ENCODE data around the gene TRMT2A.

Gene TRMT2A

DNA sequence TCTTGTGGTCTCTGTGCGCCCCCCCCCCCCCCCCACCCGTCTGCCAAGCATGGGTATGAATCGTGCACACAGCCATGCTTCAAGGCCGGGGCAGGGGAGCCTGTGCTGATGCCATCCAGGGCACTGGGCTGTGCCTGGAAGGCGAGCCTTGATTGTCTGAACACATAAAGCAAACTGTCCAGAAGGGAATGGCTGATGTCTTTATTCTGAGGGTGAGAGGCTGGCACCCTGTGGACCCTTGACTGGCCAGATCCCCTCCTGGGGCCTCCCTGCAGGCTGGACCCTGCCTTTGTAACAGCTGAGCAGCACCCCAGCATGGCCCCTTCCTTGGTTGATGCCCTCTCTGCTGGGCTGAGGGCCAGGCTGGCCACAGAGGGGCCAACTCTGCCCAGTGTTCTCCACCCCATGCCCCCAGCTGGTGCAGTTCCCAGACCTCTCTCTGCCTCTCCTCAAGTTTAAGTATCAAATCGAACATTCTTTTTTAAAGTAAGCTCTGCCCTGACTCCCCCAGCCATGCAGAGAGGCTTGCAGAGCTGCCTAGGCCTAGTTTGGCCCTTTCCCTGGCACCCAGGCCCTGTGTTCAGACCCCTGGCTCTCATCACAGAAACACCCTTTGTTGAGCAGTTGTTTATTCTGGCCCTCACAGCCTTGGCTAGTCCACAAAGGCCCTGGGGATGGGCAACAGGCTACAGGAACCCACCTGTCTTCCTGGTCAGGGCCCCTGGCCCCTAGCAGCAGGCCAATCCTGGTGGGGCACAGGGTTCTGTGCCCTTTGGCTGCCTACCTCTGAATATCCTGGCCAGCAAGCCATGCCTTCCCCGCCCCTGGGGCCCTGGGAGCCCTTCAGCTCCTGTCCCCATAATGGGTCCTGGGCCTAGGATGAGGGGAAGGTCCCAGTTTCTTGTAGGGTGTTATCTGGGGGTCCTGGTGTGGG lies 5.1 kb downstream of the TRMT2A start:
- Histone ChIP-seq H3K27me3 (ENCODE audit: insufficient read depth, low read length) (no peaks in the 10 kb centered on the region), H3K4me1 (ENCODE audit: insufficient read depth, low read length) (no peaks in the 10 kb centered on the region), H3K4me3 (ENCODE audit: low read length) (no peak overlapping the region), H3K27ac (ENCODE audit: low read length) (no peak overlapping the region), H3K36me3 (ENCODE audit: insufficient read depth, low read depth, low read length) (peaks cover 84% of the 10 kb centered on the region), H3K9me3 (ENCODE audit: insufficient read depth, low read depth, low read length) (no peaks in the 10 kb centered on the region), H3K9ac (ENCODE audit: low read depth, low read length) (no peak overlapping the region)

DNA sequence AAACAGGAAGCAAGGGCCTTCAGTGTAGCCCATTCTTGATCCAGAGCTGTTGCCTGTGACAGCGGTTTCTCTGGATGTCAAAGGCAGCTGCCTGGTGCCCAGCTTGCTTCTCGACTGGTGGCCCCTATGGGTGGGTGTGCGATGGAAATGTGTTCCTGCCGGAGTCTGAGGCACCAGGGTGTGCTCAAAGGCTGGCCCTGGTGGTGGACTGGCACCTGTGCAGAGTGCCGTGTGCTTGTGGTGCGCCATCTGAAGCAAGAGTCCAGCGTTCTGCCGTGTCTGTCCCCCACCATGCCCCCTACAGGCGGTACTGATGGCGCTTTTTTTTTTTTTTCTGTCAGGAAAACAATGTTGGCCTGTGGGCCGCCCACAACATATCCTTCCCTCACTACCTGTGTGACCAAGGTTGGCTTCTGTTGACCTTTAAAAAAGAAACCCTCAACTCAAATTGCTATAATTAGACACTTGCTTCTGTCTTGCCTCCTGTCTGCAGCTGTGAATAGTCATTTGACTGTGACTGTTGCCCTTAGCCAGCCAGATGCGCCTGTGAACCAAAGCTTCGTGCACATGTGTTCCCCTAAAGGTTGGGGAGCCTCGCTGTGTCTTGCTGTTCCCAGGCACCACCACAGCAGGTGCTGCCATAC lies 5.9 kb downstream of the TRMT2A start:
- H3K36me3 ChIP-seq (ENCODE audit: insufficient read depth, low read depth, low read length), result peaks cover 92% of the 10 kb centered on the region
- H3K27ac ChIP-seq (ENCODE audit: low read length), result no peak overlapping the region
- H3K4me3 ChIP-seq (ENCODE audit: low read length), result no peak overlapping the region
- no peaks in the 10 kb centered on the region for H3K4me1 ChIP-seq (ENCODE audit: insufficient read depth, low read length)
- H3K9me3 ChIP-seq (ENCODE audit: insufficient read depth, low read depth, low read length), result no peaks in the 10 kb centered on the region
- H3K27me3 ChIP-seq (ENCODE audit: insufficient read depth, low read length), result no peaks in the 10 kb centered on the region
- no peak overlapping the region for H3K9ac ChIP-seq (ENCODE audit: low read depth, low read length)

DNA sequence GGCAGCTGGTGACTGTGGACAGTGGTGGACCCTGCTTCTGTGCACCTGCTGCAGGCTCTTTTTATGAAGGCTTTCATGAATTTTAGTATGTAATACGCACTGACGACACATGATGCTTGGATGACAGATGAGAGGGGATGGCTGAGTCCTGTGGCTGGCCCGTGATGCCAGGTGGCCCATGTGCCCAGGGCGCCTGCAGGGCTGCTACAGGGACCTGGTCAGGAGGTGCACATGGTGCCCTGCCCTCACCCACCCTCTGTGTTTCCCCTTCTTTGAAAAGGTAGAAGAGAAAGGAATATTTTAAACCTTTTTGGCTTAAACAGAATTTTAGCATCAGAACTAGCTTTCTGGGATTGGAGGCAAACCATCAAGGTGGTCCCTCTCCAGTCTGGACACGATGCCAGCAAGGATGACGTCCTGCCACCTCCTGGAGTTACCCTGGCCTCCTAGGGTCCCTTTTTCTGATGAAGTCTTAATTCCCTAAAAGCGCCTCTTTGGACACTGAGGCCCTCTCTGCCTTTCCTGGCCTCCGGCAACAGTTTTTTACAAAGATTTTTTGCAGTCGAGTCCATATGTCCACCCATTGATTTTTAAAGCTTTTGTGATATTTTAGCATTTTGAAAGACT lies 6.6 kb downstream of the TRMT2A start:
- Histone ChIP-seq H3K27ac (ENCODE audit: low read length) (no peak overlapping the region), H3K27me3 (ENCODE audit: insufficient read depth, low read length) (no peaks in the 10 kb centered on the region), H3K4me1 (ENCODE audit: insufficient read depth, low read length) (no peaks in the 10 kb centered on the region), H3K9ac (ENCODE audit: low read depth, low read length) (no peak overlapping the region), H3K4me3 (ENCODE audit: low read length) (no peak overlapping the region), H3K36me3 (ENCODE audit: insufficient read depth, low read depth, low read length) (peaks cover 92% of the 10 kb centered on the region), H3K9me3 (ENCODE audit: insufficient read depth, low read depth, low read length) (no peaks in the 10 kb centered on the region)

DNA sequence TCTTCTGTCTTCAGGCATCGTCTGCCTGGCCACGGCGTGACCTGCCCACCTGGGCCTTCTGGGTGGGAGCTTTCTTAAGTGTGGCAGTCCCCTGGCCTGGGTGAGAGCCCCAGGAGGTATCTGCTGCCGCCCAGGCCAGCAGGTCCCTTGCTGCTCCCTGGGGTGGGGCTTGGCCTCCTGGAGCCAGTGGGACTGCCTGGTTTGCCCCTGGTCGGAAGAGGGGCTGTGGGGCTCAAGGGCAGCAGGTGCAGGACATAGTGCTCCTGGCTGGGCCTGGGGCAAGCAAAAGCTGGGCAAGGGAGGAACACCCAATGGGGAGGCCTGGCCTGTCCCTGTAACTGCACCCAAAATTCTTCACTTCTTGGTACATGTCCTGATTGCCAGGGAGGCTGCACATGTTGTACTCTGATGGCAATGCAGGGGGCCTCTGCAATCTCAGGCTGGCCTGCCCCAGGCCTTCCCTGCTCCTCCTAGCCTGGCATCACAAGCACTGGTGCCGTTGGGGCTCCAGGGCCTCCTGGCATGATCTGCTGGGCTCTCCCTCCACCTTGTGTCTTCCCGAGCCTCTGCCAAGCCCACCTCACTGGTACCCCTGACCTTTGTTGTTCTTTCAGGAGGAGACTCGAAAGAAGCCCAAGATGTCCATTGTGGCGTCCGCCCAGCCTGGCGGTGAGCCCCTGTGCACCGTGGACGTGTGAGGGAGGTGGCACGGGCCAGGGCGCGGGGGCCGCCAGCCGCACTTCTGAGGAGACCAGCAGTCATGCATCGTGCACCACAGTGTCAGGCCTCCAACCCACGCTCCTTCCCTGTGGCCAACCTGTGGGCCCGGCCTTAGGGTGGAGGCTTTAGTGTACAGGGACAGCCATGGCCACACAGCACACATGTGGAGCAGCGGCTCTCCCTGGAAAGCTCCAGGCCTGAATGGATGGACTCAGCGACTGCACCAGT lies 7.3 kb downstream of the TRMT2A start:
- H3K27me3 ChIP-seq (ENCODE audit: insufficient read depth, low read length), result no peaks in the 10 kb centered on the region
- H3K4me3 ChIP-seq (ENCODE audit: low read length), result no peak overlapping the region
- H3K9ac ChIP-seq (ENCODE audit: low read depth, low read length), result no peak overlapping the region
- no peaks in the 10 kb centered on the region for H3K9me3 ChIP-seq (ENCODE audit: insufficient read depth, low read depth, low read length)
- H3K36me3 ChIP-seq (ENCODE audit: insufficient read depth, low read depth, low read length), result peaks cover 94% of the 10 kb centered on the region
- no peak overlapping the region for H3K27ac ChIP-seq (ENCODE audit: low read length)
- no peaks in the 10 kb centered on the region for H3K4me1 ChIP-seq (ENCODE audit: insufficient read depth, low read length)

DNA sequence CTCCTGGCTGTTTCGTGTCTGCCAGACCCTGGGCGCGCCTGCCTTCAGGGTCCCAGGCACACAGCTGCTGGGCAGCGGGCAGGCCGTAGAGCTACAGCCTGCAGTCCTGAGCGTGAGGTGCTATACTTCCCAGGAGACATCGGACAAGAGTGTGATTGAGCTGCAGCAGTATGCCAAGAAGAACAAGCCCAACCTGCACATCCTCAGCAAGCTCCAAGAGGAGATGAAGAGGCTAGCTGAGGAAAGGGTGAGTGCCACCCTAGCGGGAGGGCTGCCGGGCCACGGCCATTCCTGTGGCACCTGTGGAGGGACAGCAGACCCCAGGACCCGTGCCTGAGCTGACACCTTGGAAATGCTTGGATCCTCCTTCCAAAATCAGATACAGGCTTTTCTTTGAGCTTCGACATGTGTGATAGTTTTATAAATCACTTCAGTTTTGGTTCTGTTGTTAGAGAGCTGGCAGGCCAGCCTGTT lies 8.2 kb downstream of the TRMT2A start:
- no peaks in the 10 kb centered on the region for H3K9me3 ChIP-seq (ENCODE audit: insufficient read depth, low read depth, low read length)
- no peak overlapping the region for H3K4me3 ChIP-seq (ENCODE audit: low read length)
- no peak overlapping the region for H3K27ac ChIP-seq (ENCODE audit: low read length)
- H3K36me3 ChIP-seq (ENCODE audit: insufficient read depth, low read depth, low read length), result peaks cover 91% of the 10 kb centered on the region
- no peaks in the 10 kb centered on the region for H3K27me3 ChIP-seq (ENCODE audit: insufficient read depth, low read length)
- no peaks in the 10 kb centered on the region for H3K4me1 ChIP-seq (ENCODE audit: insufficient read depth, low read length)
- no peak overlapping the region for H3K9ac ChIP-seq (ENCODE audit: low read depth, low read length)

DNA sequence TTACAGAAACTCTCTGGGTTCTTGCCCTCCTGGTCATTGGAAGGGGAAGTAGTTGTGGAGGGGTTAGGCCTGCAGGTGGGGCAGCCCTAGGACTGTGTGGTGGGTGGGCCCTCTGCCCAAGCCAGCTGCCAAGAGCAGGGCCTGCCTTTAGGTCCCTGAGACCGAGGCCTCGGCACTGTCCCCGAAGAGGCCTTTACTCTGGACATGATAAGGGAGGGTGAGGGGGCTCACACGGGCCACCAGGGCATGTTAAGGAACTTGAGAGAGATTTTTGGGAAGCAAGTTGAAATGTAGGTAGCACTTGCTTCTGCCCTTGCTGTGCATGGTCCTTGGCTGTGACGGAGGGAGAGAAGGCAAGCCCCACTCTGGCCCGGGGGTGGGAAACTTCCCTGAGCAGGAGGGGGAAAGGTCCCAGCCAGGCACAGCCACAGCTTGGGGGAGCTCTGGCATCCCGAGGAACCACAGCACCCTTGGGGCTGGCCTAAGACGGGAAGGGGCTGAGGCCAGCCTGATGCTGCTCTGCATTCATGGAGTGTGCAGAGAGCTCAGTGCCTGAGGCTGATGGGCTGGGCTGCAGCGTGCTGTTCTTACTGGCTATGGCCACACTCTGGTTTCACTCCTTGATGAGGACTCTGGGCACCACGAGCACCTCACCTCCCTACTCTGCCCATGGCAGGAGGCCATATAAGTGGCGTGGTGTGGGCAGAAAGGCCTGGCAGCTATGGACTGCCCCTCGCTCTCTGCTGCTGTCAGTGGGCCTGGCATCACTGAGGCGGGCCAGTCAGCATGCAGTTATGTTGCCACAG lies 8.9 kb downstream of the TRMT2A start:
- Histone ChIP-seq H3K9me3 (ENCODE audit: insufficient read depth, low read depth, low read length) (no peaks in the 10 kb centered on the region), H3K4me3 (ENCODE audit: low read length) (no peak overlapping the region), H3K36me3 (ENCODE audit: insufficient read depth, low read depth, low read length) (peaks cover 97% of the 10 kb centered on the region), H3K27me3 (ENCODE audit: insufficient read depth, low read length) (no peaks in the 10 kb centered on the region), H3K4me1 (ENCODE audit: insufficient read depth, low read length) (no peaks in the 10 kb centered on the region), H3K27ac (ENCODE audit: low read length) (no peak overlapping the region), H3K9ac (ENCODE audit: low read depth, low read length) (no peak overlapping the region)

DNA sequence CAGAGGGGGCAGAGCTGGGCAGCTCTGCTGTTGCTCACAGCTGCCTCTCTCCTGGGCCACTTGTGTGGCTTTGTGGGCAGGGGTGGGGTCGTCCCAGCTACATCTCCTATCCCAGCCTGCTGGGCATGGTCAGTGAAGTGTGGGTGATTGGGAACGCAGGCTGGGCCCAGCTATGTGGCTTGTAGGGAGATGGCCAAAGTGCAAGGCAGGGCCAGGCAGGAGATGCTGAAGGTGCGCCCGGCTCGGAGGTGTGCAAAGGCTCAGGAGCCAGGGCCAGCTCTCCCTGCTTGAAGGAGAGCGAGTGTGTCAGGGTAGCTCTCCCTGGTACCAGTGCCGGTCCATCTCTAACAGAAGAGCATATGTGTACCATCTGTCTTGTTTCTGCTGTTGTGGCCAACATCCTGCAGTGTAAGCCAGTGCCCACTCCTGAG lies 9.5 kb downstream of the TRMT2A start:
- Histone ChIP-seq H3K9ac (ENCODE audit: low read depth, low read length) (no peak overlapping the region), H3K4me1 (ENCODE audit: insufficient read depth, low read length) (no peaks in the 10 kb centered on the region), H3K4me3 (ENCODE audit: low read length) (no peak overlapping the region), H3K9me3 (ENCODE audit: insufficient read depth, low read depth, low read length) (no peaks in the 10 kb centered on the region), H3K36me3 (ENCODE audit: insufficient read depth, low read depth, low read length) (peaks cover 97% of the 10 kb centered on the region), H3K27ac (ENCODE audit: low read length) (no peak overlapping the region), H3K27me3 (ENCODE audit: insufficient read depth, low read length) (no peaks in the 10 kb centered on the region)

DNA sequence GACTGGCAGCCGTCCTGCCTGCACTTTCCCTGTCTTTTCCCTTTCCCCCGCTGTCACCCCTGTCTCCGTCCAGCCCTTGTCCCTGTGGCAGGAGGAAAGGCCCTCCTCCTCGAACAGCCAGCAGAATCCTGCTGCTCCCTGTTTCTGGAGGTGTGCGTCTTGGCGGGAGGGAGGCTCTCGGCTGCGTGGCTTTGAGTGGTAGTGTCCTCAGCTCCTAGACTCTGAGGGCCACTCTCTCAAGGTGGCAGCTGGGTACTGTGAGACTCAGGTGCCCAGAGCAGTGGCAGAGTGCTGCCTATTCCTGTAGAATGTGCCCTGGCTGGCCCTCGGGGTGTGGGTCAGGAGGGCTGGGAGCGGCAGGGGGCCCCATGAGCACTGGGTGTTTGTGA lies 10.2 kb downstream of the TRMT2A start:
- no peaks in the 10 kb centered on the region for H3K4me1 ChIP-seq (ENCODE audit: insufficient read depth, low read length)
- no peaks in the 10 kb centered on the region for H3K27me3 ChIP-seq (ENCODE audit: insufficient read depth, low read length)
- no peak overlapping the region for H3K4me3 ChIP-seq (ENCODE audit: low read length)
- no peak overlapping the region for H3K27ac ChIP-seq (ENCODE audit: low read length)
- H3K9ac ChIP-seq (ENCODE audit: low read depth, low read length), result no peak overlapping the region
- H3K9me3 ChIP-seq (ENCODE audit: insufficient read depth, low read depth, low read length), result no peaks in the 10 kb centered on the region
- peaks cover 97% of the 10 kb centered on the region for H3K36me3 ChIP-seq (ENCODE audit: insufficient read depth, low read depth, low read length)

DNA sequence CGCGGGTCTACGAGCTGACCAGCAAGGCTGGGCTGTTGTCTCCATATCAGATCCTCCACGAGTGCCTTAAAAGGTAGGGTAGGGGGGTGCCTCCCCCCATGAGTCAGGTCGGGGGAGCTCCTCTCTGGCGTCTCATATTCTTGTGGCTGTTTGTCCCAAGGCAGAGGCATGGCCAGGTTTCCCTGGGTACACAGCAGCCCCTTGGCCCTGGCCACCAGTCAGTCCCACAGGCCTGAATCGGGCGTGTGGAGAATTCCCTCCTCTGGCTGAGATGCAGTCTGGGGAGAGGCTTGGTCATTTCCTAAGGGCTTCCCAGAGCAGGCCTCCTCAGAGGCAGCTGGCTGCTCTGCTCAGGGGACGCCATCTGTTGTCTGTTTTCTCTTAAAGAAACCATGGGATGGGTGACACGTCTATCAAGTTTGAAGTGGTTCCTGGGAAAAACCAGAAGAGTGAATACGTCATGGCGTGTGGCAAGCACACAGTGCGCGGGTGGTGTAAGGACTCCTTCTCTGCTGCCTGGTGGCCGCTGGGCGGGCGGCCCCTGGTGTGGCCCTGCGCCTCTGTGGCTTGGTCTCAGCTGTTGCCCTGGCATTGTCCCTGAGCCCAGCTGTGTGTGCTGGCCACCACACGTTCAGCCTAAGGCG lies 10.7 kb downstream of the TRMT2A start:
- H3K9ac ChIP-seq (ENCODE audit: low read depth, low read length), result no peak overlapping the region
- peaks cover 96% of the 10 kb centered on the region for H3K36me3 ChIP-seq (ENCODE audit: insufficient read depth, low read depth, low read length)
- no peak overlapping the region for H3K27ac ChIP-seq (ENCODE audit: low read length)
- H3K27me3 ChIP-seq (ENCODE audit: insufficient read depth, low read length), result no peaks in the 10 kb centered on the region
- H3K4me3 ChIP-seq (ENCODE audit: low read length), result no peak overlapping the region
- no peaks in the 10 kb centered on the region for H3K9me3 ChIP-seq (ENCODE audit: insufficient read depth, low read depth, low read length)
- H3K4me1 ChIP-seq (ENCODE audit: insufficient read depth, low read length), result no peaks in the 10 kb centered on the region

DNA sequence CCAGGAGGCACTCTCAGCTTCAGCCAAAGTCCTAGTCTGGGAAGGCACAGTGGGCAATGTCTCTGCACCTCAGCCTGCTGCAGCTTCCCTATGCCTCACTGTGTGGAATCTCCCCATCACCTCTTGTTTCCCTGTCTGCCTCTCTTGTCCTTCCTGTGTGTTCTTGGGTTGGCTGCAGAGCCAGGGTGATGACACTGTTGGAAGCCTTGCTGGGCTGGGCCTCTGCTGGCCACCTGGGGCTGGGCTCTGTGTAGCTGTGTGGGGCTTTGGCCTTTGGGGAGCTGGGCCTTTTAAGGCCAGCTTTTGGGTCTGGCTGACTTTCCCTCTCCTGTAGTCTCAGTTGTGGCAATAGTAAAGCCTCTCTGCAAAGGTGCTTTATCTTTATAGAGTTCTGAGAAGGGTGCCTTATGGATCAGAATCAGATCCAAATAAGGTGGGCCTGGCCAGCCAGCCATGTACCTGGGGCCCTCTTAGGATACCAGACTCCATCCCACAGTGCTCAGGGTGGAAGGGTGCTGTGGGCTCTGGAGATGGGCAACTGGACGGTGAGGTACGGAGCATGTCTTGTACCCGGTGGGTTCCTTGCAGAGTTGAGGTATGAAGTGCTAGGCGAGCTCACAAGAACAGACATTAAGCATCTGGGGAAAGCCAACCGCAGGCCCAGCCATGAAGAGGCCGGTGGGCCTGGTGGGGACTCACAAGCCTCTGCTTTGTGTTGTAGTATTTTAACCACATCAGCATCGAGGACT lies 11.4 kb downstream of the TRMT2A start:
- Histone ChIP-seq H3K36me3 (ENCODE audit: insufficient read depth, low read depth, low read length) (peaks cover 95% of the 10 kb centered on the region), H3K9me3 (ENCODE audit: insufficient read depth, low read depth, low read length) (no peaks in the 10 kb centered on the region), H3K4me3 (ENCODE audit: low read length) (no peak overlapping the region), H3K27me3 (ENCODE audit: insufficient read depth, low read length) (no peaks in the 10 kb centered on the region), H3K9ac (ENCODE audit: low read depth, low read length) (no peak overlapping the region), H3K27ac (ENCODE audit: low read length) (no peak overlapping the region), H3K4me1 (ENCODE audit: insufficient read depth, low read length) (peaks cover 2% of the 10 kb centered on the region; the same call in 1 of the 2 replicates)
